Measurements from ENCODE around the gene KRTAP1-1. TPM values are rescaled to one million over a fixed set of nuclear protein-coding genes. Genes with fewer than 3 reads are reported as not detected.
"Not testable (repeated sequence)": the region's sequence is repeated elsewhere in the genome, so short reads cannot be mapped to it uniquely, and the experiment has no call there.

Gene KRTAP1-1
- total RNA-seq, 1 donor from 2014 or later = not detected

DNA sequence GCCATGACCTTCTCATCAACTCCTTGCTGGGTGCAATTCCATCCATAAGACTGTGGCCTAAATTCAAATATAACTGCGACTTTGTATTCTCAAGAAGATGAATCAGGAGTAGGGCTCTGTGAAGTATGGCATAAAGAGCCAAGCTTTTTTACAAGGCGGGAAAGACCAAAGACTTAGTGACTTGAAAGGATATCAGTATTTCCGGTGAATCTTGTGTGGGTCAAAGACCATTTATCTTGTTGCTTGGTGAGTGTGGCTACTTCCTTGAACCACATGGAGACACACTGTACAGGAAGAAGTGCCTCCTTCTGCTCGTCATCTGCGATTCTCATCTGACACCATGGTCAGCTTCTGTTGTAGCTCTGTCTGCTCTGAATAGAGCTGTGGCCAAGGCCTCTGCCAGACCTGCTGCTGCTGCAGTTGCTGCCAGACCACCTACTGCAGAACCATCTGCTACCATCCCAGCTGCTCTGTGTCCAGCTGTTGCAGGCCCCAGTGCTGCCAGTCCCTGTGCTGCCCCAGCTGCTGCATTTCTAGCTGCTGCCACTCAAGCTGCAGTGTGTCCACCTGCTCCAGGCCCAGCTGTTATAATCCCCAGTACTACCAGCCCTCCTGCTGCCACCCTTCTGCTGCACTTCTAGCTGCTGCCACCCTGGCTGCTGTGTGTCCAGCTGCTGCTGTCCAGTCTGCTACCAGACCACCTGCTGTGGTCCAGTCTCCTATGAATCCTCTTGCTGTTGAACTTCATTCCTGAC is 30.5 kb upstream of the KRTAP1-1 start:
- TF ChIP-seq, protein P1, sequence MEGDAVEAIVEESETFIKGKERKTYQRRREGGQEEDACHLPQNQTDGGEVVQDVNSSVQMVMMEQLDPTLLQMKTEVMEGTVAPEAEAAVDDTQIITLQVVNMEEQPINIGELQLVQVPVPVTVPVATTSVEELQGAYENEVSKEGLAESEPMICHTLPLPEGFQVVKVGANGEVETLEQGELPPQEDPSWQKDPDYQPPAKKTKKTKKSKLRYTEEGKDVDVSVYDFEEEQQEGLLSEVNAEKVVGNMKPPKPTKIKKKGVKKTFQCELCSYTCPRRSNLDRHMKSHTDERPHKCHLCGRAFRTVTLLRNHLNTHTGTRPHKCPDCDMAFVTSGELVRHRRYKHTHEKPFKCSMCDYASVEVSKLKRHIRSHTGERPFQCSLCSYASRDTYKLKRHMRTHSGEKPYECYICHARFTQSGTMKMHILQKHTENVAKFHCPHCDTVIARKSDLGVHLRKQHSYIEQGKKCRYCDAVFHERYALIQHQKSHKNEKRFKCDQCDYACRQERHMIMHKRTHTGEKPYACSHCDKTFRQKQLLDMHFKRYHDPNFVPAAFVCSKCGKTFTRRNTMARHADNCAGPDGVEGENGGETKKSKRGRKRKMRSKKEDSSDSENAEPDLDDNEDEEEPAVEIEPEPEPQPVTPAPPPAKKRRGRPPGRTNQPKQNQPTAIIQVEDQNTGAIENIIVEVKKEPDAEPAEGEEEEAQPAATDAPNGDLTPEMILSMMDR (conservative IDR thresholded peaks at IDR 0.05) = no peak
- Mint-ChIP-seq H3K27ac (ENCODE audit: unreplicated experiment) (no peak overlapping the region), H3K9me3 (no peaks in the 10 kb centered on the region), H3K36me3 (ENCODE audit: low read depth) (no peaks in the 10 kb centered on the region), H3K4me3 (no peak overlapping the region), H3K4me1 (no peaks in the 10 kb centered on the region), H3K27me3 (ENCODE audit: low read depth) (peaks cover 17% of the 10 kb centered on the region)
- DNase-seq (ENCODE audit: low read depth, low spot score) = no peak

DNA sequence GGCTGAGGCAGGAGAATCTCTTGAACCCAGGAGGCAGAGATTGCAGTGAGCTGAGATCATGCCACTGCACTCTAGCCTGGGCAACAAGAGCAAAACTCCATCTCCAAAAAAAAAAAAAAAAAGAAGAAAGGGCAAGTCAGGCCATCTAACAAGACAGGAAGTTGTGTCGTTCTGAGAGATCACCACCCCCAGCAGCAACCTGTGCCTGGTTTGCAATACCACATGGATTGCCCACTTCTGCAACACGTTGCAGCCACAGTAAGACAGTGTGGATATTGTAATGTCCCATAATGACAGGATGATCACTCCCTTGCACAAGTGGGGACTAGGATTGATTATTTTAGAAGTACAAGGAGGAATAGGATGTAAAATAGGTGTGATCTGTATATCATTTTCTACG is 27.8 kb upstream of the KRTAP1-1 start:
- Mint-ChIP-seq H3K27ac (ENCODE audit: unreplicated experiment) (no peak overlapping the region), H3K36me3 (ENCODE audit: low read depth) (no peaks in the 10 kb centered on the region), H3K4me1 (no peaks in the 10 kb centered on the region), H3K27me3 (ENCODE audit: low read depth) (no peaks in the 10 kb centered on the region), H3K4me3 (no peak overlapping the region), H3K9me3 (no peaks in the 10 kb centered on the region)
- TF ChIP-seq, protein P1 (conservative IDR thresholded peaks at IDR 0.05) = no peak
- no peak for DNase-seq (ENCODE audit: low read depth, low spot score)

DNA sequence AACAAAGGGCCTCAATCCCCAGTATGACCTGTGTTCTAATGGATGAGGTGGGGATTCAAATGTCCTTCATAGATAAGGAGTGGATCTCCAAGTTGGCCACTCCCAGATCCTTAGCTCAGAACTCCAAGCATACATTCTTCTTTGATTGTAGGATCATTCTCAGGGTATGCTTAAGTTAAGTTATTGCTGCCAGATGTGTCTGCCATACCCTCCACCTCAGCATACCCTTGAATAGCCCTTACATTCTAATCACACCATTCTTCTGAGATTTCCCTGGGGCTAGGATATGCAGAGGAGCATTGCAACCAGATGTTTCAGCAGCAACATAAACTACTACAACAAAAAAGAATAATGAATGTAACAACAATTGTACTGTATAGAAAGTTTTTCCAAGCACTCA is 26.0 kb upstream of the KRTAP1-1 start:
- Mint-ChIP-seq H3K36me3 (ENCODE audit: low read depth) (no peaks in the 10 kb centered on the region), H3K9me3 (no peaks in the 10 kb centered on the region), H3K27ac (ENCODE audit: unreplicated experiment) (no peak overlapping the region), H3K27me3 (ENCODE audit: low read depth) (no peaks in the 10 kb centered on the region), H3K4me3 (no peak overlapping the region), H3K4me1 (no peaks in the 10 kb centered on the region)
- DNase-seq (ENCODE audit: low read depth, low spot score) = no peak
- TF ChIP-seq, protein P1 (conservative IDR thresholded peaks at IDR 0.05) = no peak

DNA sequence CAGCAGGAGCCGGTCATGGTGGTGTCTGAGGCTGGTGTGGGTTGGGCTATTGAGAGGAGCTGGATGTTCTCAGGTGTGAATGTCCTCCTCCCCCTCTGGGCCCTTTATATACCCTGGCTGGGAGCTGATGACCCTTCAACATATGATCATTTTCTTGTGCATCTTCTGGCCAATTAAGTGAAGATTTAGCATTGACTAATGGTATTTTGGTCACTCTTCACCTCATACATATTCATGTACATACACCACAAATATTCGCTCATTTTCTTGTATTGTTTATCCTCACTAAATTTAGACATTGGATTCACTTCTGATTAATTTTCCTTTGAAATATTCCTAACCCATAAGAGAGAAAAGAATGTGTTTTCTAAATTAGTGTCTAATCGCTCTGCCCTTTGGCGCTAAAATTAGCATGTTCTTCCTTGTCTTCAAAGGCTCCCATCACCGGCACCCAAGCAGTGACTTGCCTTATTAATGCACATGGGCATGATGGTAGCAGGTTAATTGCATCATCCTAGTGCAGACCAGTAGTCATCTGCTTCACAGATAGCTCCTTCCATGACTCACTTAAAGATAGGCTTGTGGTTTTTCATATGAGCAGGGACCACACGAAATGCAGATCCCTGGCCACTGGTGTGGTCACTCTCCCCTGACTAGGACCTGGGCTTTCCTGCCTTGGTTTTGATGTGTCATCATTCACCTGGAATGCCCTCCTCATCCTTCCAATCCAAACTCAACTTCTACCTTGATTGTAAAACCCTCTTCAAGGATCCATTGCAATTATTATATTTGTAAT is 24.8 kb upstream of the KRTAP1-1 start, which contains the start of gene KRTAP2-4:
Gene KRTAP2-4, minus strand, starts transcription at position 51 of the 796 bp plus-strand sequence. Its CDS starts 34 bp downstream, at position 17.
- no peak within 1 kb of the TSS for H3K27ac Mint-ChIP-seq (ENCODE audit: unreplicated experiment)
- no peaks in the 10 kb centered on the region for H3K9me3 Mint-ChIP-seq
- H3K4me3 Mint-ChIP-seq = no peak within 1 kb of the TSS
- TF ChIP-seq, protein P1 (conservative IDR thresholded peaks at IDR 0.05) = no peak
- no peaks in the 10 kb centered on the region for H3K4me1 Mint-ChIP-seq
- DNase-seq (ENCODE audit: low read depth, low spot score) = no peak
- H3K27me3 Mint-ChIP-seq (ENCODE audit: low read depth) = no peaks in the 10 kb centered on the region
- H3K36me3 Mint-ChIP-seq (ENCODE audit: low read depth) = no peaks in the 10 kb centered on the region

DNA sequence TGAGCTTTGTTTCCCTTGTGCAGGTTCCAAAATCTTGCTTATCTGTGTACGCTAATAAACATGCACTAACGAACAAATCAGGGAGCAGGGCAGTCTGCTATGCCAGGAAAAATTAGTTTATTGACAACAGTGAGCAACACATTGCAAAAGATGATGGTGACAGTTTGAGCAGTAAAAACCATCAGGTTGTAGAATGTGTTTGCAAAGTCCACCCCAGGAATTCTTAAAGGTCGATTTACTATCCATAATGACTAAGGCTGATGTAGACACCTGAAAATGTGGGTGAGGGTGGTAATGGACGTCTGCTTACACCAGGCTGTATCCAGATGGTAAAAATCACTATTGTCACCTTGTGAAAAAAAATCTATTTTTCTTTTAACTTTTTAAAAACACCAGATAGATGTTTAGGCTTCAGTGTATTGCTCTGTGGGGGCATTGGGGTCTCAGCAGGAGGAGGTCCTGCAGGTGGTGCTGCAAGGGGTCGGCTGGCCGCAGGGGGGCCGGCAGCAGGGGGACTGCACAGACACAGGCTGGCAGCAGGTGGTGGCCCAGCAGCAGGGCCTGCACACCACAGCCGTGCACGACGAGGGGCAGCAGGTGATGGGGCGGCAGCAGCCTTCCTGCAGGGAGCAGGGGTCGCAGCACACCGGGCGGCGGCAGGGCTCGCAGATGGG is 23.9 kb upstream of the KRTAP1-1 start:
- not testable (repeated sequence) for H3K9me3 Mint-ChIP-seq; DNase-seq (ENCODE audit: low read depth, low spot score); H3K4me1 Mint-ChIP-seq; H3K27me3 Mint-ChIP-seq (ENCODE audit: low read depth); H3K27ac Mint-ChIP-seq (ENCODE audit: unreplicated experiment); H3K36me3 Mint-ChIP-seq (ENCODE audit: low read depth); H3K4me3 Mint-ChIP-seq

All from neural crest cell (in vitro differentiated cells).